Measurements from ENCODE around the gene NRXN2. TPM values are rescaled to one million over a fixed set of nuclear protein-coding genes. Genes with fewer than 3 reads are reported as not detected.
"Not testable (repeated sequence)": the region's sequence is repeated elsewhere in the genome, so short reads cannot be mapped to it uniquely, and the experiment has no call there.

Gene NRXN2
- total RNA-seq, 1 donor from 2014 or later, result 1.9 TPM

DNA sequence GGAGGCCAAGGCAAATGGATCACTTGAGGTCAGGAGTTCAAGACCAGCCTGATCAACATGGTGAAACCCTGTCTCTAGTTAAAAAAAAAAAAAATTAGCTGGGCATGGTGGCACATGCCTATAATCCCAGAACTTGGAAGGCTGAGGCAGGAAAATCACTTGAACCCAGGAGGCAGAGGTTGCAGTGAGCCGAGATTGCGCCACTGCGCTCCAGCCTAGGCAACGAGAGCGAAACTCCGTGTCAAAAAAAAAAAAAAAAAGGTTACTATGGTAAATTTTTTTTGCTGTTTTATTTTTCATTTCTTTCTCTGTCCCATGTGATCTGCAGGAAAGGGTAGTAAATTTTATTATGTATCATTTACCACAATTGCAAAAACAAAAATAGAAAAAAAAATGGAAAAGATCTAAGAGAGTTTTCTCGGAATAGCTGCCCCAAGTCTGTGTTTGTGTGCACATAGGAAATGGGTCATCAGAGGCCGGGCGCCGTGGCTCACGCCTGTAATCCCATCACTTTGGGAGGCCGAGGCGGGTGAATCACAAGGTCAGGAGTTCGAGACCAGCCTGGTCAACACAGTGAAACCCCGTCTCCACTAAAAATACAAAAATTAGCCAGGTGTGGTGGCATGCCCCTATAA, 58.6 kb downstream of the NRXN2 start:
- intact Hi-C loops (cut with DNase I); DNase-seq (ENCODE audit: missing footprints); ATAC-seq: not testable (repeated sequence)

DNA sequence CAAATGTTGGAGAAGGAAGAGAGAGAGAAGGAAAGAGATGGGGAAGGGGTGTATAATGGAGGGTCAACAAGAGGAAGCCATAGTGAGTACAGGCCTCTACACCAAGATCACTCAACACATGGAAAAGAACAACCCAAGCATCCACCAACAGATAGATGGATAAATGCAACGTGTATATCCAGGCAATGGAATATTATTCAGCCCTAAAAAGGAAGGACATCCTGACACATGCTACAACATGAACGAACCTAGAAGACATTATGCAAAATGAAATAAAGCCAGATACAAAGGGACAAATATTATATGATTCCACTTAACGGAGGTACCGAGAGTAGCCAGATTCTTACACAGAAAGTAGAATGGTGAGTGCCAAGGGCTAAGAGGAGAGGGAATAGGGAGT, 59.3 kb downstream of the NRXN2 start:
- DNase-seq (ENCODE audit: missing footprints), result no peak
- ATAC-seq, result no peak
- intact Hi-C loops (cut with DNase I), result no loop called here

DNA sequence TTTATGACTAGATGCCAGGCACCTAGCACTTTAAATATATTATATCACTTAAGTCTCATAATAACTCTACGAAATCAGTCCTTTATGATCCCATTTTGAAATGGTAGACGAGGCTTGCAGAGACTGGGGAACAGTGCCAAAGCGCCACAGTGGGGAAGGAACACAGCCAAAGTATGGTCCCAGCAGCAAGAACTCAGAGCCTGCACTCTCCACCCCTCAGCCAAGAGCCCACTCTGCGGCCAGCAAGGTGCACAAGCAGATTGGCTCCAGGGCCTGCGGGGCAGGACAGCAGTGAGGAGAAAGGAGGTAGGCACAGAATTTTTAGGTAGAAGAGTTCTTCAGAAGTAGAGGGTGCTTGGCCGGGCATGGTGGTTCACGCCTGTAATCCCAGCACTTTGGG, 61.4 kb downstream of the NRXN2 start:
- DNase-seq (ENCODE audit: missing footprints) (no peak), ATAC-seq (no peak)
- intact Hi-C loops (cut with DNase I), result no loop called here

DNA sequence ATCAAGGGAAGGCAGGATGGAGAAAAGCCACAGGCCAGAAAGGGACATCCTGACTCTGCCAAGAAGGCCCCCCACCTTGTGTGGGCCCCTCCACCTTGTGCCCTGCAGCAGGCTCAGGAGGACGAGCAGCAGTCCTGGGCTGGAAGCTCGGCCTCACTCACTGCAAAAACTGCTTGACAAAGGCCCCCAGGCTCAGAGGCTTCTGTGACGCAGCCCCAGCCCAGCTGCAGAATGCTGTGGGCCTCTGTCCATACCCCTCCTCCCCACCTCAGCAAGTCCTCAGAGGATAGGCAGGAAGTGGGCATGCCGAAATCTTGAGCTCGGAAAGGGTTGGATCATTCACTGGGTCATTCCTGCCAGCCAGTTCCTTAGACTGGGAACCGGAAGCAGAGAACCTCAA, 61.9 kb downstream of the NRXN2 start:
- peak; percentile 72 for ATAC-seq

DNA sequence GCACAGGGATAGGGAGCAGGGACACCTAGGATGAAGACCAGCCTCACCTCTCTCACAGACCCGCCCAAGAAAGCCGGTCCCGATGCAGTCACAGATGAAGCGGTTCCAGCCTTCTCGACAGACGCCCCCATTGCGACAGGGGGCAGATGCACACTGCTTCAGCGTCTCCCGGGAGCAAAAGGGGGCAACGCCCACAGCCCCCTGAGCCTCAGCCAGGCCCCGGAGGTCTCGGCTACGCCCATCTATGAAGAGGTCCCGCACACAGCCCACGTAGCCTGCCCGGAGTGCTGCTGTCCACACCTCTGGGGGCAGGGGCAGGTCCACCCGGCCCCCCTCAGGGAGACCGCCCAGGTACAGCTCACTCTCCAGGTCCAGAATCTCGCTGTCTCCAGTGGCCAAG, 62.3 kb downstream of the NRXN2 start:
- ATAC-seq, result no peak
- intact Hi-C loops (cut with DNase I), result no loop called here
- DNase-seq (ENCODE audit: missing footprints), result no peak

More for the DNA sequence above, 61.9 kb downstream of the NRXN2 start:
- DNase-seq (ENCODE audit: missing footprints), result no peak
- intact Hi-C loops (cut with DNase I), result no loop called here

DNA sequence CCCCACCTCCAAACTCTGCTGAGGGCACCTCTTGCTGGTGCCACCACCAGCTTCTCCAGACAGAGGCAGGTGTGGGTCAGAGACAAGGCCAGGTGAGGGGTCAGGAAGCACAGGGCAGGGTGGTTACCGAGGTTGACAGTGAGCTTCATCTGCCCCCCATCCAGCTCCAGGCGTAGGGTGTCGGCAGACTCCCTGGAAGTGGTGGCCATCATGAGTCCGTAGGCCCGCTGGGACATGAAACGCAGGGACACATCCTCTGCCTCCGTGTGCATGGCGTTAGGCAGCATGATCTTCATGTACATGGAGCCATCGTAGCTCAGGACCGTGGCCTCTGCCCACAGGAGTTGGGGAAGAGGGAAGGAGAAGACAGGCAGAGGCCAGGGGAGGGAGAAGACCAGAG, 62.8 kb downstream of the NRXN2 start:
- ATAC-seq (no peak), DNase-seq (ENCODE audit: missing footprints) (no peak)
- intact Hi-C loops (cut with DNase I), result no loop called here

DNA sequence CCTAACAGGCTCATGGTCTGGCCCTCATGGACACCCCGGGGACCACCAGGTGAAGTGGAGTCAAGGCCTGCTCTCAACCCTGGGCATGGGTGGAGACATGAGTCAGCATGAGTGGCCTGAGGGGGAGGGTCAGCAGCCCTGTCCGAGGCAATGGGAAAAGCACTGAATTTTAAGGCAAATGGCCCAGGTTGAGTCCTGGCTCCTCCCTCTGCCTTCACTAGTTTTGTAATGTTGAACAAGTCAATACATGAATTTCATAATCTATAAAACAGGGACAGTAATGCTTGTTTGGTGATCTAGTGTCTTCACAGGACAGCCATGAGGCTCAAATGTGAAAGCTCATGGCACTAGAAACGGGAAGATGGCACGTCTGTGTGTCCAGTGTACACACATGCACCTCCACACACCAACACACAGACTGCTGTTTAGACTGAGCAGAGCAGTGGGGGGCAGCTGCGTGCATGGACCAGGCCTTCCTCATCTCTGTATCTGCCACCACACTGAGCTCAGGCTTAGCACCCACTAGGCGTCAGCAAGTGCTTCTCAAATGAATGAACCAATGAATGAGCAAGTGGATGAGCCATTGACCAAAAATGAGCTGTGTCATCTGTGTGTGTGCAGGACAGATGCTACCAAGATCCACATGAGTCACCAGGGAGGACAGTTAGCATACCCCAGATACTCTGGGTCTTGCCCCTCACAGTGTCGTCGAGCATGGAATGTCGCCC, 63.4 kb downstream of the NRXN2 start:
- no peak for DNase-seq (ENCODE audit: missing footprints)
- intact Hi-C loops (cut with DNase I), result no loop called here
- no peak for ATAC-seq

DNA sequence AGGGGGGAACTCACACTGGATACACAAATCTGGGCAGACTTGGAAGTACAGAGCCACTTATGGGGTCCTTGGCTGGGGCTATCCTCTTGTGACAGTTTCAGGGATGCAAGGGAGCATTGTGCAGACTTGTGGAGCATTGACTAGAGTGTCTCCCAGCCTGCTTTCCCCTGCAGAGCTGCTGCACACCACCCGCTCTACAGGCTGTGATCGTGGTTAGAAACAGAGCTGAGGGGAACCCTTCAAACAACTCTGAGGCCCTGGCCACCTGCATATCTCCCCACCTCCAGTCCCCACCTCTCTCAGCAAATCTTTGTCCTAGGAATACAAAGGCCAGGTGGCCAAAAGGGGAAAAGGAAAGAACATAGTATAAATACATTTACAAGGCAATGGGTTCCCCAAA, 64.7 kb downstream of the NRXN2 start:
- no peak for ATAC-seq
- intact Hi-C loops (cut with DNase I), result no loop called here

DNA sequence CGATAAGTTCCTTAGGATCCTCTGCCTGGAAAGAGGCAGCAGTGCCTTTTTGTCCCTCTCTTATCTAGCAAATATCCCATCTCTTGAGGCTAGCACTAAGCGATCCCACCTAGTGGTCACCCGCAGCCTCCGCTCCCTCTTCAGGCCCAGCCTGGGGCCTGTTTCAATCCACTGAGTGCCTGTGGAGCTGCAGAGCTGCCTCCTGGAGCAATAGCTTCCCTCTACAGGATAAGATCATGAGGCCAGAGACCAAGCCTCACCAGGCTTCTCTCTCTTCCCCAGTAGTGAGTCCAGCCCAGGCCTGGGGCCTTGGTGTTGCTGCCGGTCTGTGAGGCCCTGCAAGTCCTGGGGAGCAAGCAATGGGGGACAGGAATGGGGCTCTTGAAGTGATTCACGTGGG, 66.1 kb downstream of the NRXN2 start:
- DNase-seq (ENCODE audit: missing footprints) (no peak), ATAC-seq (no peak)
- intact Hi-C loops (cut with DNase I), result no loop called here

More for the DNA sequence above, 64.7 kb downstream of the NRXN2 start:
- DNase-seq (ENCODE audit: missing footprints), result no peak

DNA sequence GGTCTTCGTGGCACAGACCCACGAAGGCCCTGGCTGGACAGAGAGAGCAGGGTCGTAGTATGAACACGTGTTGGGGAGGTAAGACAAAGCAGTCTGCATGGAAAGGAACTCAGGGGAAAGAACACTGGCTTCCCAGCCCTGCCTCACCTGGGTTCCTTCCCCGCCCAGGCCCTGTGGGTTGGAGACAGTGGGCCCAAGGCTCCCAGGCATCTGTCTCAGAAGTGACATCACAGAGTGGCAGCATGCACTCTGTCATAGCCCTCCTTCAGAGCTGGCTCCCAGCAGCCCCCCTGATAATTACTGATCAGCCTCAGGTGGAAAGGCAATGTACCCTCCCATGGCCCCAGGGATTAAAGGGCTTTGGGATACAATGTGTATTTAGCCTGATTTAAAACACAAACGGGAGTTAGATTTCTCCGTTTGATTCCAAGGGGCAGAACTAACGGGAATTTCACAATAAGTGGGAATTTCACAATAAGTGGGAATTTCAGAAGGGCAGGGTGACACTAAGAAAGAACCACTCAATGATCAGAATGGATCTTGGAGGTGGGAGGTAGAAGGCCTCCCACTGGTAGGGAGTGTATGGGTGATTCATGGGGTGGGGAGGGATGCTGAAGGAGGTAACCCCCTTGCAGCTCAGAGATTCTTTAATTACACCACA, 66.9 kb downstream of the NRXN2 start:
- intact Hi-C loops (cut with DNase I), result no loop called here
- ATAC-seq, result no peak

DNA sequence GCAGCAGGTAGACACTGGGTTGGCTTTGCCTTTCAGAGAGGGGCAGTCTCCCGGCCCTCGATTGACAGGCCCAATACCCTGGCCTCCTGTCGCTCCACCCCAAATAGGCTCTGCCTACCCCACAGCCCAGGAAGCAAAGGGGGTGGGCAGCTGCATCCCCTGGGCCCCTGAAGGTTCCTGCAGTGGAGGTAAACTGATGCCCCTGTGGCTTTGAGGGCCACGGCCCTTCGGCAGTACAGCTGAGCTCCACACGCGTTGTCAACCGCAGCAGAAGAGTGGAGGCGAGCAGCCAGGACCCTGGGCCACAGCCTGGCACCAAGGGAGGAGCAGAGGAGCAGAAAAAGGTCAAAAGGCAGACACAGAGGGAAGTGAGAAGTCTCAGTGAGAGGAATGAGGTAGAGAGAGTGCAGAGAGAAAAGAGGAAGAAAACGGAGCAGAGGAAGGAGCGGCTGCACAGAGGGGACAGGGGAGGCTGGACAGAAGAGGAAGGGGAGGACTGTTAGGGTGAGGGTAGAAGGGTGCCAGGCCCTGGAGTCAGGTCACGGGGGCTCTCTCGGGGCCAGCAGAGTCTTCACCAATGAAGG, 67.9 kb downstream of the NRXN2 start:
- ATAC-seq (peak; percentile 54), DNase-seq (ENCODE audit: missing footprints) (no peak)
- intact Hi-C loops (cut with DNase I), result no loop called here

More for the DNA sequence above, 66.9 kb downstream of the NRXN2 start:
- DNase-seq (ENCODE audit: missing footprints), result no peak

DNA sequence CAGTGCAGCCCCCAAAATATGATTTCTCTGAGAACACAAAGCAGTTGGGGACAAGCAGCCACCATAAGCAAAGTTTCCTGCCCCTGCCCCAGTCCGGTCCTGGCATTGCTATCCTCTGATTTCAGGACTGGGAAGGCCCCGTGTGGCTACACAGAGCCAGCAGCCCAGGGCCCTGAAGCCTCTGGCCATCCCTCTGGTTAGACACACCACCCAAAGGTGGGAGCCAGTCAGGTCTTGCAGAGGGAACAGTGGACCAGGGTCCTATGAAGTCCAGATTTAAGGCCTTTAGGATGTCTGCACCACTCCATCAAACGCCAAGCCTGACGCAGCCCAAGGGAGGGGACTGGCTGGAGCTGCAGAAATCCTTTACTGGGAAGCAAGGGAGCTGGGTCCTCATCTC, 68.6 kb downstream of the NRXN2 start:
- DNase-seq (ENCODE audit: missing footprints) (no peak), ATAC-seq (no peak)
- intact Hi-C loops (cut with DNase I), result no loop called here

DNA sequence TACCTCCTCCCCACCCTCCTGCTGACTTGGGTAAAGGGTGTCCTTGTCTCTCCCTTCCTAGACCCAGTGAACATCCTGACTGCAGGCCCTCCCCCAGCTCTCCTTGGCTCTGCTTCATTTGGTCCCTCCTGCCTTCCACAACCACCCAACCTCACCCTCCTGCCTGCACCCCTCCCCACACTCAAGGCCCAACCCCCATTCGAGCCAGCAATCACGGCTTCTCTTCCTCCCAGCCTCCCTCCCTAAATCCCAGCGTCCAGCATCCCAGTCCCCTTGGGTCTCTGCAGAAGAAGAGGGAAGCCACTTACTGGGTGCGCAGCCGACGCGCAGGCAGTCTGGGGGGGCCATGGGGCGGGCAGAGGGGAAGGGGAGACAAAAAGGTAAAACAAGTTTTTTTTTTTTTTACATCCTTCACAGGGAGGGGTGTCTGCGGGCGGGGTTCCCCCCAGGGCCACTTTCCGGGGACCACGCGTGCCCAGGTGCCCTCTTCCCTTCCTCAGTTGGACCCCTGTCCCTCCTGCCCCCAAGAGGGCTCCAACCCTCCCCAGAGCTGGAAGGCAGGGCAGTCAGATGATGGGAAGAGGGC, 69.5 kb downstream of the NRXN2 start:
- no peak for ATAC-seq
- intact Hi-C loops (cut with DNase I), result no loop called here
- DNase-seq (ENCODE audit: missing footprints), result no peak

DNA sequence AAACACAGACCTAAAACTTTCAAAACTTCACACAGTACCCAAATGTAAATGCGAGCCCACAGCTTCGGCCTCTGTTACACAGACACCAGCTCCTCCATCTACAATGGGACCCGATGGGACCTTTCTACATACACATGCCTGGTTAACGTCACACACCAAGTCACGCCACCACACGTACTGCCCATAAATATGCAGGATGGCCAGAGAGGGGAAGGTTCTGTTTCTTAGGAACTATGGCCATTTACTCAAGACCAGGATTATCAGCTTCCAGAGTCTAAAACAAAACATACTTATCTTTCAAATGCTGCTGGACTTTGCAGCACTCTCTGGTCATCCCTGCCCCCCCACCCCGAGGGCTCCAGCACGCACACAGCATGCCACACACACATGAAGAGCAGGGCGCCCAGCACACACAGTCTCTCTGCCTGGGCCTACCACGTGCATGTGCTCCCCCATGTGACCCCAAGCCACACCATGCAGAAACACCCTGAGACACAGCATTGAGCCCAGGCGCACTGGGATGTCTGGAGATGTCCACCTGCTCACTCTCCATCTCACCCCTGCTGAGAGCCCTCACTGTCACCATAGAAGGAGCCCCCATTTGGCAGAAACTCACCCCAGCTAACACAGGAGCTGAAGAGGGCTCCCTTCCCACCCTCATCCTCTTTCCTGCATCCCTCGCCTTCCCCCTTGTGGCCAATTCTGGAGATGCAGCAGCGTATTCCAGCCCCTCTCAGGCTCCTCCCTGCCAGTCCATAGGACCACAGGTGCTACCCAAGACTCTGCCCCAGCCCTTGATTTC, 70.2 kb downstream of the NRXN2 start:
- ATAC-seq (peak; percentile 71), DNase-seq (ENCODE audit: missing footprints) (no peak)
- intact Hi-C loops (cut with DNase I), result loop anchor here (1.0 kb wide), 1 partner anchor 99 kb away; no protein-coding TSS in a partner anchor

DNA sequence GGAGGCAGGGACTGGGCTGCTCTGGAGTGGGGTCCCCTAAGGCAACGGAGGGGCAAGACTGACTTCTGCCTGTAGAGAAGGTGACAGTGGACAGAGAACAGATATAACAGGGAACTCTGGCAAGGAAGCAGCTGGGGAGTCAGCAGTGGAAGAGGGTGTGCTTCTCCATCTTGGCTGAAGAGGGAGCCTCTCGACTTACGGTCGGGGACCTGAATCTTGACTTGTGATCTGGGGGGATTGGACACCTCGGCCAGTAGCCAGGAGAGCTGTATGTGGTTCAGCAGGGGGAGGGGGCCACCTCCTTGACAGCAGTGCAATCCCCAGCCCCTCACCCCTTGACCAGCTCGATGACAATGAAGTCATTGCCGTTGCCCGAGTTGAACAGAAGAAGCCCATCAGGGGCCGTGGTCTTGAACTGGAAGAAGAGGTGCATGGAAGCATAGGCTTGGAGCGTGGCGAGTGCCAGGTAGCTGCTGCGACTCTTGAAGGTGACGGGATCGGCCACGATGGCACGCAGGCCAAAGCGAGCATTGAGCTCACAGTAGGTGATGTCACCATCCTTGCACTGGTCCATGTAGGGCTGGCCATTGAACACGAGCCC, 72.0 kb downstream of the NRXN2 start:
- ATAC-seq (no peak), DNase-seq (ENCODE audit: missing footprints) (no peak)

DNA sequence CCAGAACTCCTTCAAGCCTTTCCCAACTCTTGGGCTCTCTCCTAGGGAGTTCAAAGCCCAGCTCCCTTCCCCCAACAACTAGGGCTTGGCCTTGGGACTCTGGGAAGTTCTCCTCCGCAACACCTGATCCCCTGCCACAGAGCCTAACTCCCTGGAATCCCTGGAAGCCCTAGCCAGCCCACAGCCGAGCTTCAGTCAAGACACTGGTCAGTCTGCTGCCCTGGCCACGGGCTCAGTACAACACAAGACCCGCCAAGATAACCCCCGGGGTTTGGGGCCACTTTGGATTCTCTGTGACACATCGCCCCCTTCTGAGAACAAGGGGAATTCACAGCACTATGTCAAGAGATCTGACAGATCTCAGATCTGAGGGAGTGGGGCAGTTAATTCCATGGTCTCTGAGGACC, 73.7 kb downstream of the NRXN2 start:
- no peak for ATAC-seq

More for the DNA sequence above, 72.0 kb downstream of the NRXN2 start:
- intact Hi-C loops (cut with DNase I), result no loop called here

DNA sequence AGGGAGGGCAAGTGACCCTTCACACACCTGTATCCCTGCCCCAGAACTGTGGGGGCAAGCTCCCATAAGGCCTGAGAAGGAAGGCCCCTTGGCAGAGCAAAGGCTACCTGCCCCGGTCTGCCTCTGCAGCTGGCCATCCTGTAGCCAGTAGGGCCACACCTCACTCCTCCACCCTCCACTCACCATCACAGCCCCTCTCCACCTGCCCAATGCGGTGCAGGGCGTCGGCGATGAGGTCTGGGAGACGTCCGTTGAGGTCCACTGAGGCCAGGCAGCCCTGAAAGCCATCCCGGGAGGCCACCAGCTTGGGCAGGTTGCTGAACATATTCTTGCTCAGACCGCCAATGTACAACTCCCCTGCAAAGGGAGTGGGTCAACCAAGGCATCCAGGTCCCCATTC, 74.4 kb downstream of the NRXN2 start:
- intact Hi-C loops (cut with DNase I), result no loop called here
- no peak for DNase-seq (ENCODE audit: missing footprints)
- ATAC-seq, result no peak

More for the DNA sequence above, 73.7 kb downstream of the NRXN2 start:
- intact Hi-C loops (cut with DNase I), result loop anchor here (1.0 kb wide), 1 partner anchor 200 kb away; no protein-coding TSS in a partner anchor
- no peak for DNase-seq (ENCODE audit: missing footprints)
